ENCODE measurements around the gene GLG1. TPM values are rescaled to one million over a fixed set of nuclear protein-coding genes. Genes with fewer than 3 reads are reported as not detected.
"Not testable (repeated sequence)": the region's sequence is repeated elsewhere in the genome, so short reads cannot be mapped to it uniquely, and the experiment has no call there.

Gene GLG1
- total RNA-seq, 1 experiment from 2014 or later: 139 TPM

DNA sequence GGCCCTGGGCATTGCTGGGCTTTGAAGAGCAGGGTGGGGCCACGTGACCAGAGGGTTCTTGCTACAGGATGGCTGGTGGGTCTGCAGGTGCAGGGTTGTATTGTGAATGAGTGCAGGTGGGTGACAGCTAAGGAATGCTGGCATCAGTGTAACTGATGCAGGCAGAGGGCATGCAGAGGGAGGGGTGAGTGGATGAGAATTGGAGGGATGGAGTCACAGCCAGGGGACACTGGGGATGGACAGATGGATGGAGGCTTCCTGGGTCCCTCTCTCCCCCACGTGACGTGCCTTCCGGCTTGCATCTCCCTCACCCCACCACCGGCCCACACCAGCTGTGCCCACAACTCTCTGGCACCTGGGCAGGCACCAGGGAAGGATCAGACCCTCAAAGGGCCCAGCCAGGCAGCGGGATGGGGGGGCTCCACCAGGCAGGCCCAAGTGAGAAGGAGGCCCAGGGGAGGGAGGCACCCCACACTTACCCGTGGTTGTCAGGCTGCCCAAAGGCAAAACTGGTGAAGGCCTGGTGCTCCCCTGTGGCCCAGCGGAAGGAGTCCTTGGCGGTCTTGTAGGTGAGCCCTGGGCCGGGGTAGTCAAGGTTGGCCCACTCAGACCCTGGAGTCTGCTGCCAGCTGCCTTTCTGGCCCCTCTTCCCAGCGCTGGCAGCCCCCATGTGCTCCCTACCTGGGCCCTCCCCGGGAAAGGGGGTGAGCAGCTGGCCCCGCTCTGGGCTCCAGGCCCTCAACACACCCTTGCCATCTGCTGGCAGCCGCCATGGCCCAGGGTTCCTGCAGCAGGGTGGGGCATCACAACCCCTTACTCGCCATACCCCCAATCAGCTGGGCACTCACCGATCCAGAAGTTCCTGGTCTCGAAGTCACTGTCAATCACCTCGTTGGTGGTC, 196.6 kb downstream of the GLG1 start:
- DNase-seq; H3K36me3 Mint-ChIP-seq (ENCODE audit: insufficient read depth, unreplicated experiment); H3K9me3 Mint-ChIP-seq (ENCODE audit: low read depth, unreplicated experiment); H3K27me3 Mint-ChIP-seq (ENCODE audit: unreplicated experiment); BruUV-seq (replicated peaks); H3K4me1 Mint-ChIP-seq (ENCODE audit: low read depth, unreplicated experiment); H3K27ac Mint-ChIP-seq (ENCODE audit: unreplicated experiment); intact Hi-C loops (cut with micrococcal nuclease; ENCODE audit: unreplicated experiment); CTCF ChIA-PET; H3K4me3 Mint-ChIP-seq (ENCODE audit: low read depth, unreplicated experiment): not testable (repeated sequence)

DNA sequence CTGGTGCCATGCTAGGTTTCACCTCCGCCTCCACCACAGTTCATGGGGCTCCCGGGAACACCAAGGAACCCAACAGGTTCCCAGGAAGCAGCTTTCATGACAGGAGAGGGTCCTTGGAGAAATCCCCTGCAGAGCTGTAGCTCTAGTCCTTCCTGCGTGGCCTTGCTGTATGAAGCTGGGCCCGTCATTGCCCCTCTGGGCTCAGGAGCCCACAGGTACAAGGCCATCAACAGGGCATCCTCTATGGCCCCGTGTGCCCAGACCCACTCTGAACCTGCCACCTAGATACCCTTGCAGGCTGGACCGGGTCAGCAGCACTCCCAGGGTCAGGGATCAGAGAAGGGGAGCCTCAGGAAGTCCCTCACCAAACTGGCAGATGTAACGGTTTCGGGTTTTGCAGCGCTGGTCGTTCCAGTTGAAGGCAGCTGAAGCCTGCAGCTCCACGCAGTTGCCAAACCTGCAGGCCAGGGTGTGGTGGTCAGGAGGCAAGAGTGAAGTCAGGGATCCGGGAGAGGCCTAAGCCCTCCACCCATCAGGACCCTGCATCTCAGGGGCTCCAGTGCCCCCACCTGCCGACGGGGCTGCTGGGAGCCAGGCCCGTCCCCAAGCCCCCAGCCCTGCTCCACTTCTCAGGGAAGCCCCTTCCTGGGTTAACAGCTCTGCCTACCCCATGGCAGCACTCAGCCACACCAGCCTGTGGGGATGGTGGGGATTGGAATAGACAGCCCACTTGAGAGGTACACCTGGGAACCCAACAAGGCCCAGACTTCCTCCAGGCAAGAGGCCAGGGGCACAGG, 197.5 kb downstream of the GLG1 start:
- CTCF ChIA-PET; H3K27me3 Mint-ChIP-seq (ENCODE audit: unreplicated experiment); DNase-seq; H3K4me3 Mint-ChIP-seq (ENCODE audit: low read depth, unreplicated experiment); H3K27ac Mint-ChIP-seq (ENCODE audit: unreplicated experiment); H3K9me3 Mint-ChIP-seq (ENCODE audit: low read depth, unreplicated experiment); H3K36me3 Mint-ChIP-seq (ENCODE audit: insufficient read depth, unreplicated experiment); BruUV-seq (replicated peaks); intact Hi-C loops (cut with micrococcal nuclease; ENCODE audit: unreplicated experiment); H3K4me1 Mint-ChIP-seq (ENCODE audit: low read depth, unreplicated experiment): not testable (repeated sequence)

DNA sequence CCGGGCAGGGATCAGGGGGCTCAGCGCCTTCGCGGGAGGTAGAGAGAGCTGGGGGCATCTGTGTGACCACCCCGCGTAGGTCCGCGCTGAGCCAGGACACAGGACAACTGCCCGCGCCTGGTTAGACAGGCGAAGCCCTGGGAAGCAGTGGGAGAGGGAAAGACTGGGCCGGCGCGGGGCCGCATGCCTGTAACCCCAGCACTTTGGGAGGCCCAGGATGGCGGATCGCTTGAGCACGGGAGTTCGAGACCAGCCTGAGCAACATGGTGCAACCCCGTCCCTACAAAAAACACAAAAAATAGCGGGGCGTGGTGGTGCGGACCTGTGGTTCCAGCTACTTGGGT, 199.6 kb downstream of the GLG1 start:
- peak overlapping the region; percentile 52 for H3K4me3 Mint-ChIP-seq (ENCODE audit: low read depth, unreplicated experiment)
- H3K9me3 Mint-ChIP-seq (ENCODE audit: low read depth, unreplicated experiment); H3K4me1 Mint-ChIP-seq (ENCODE audit: low read depth, unreplicated experiment); CTCF ChIA-PET; H3K27ac Mint-ChIP-seq (ENCODE audit: unreplicated experiment); BruUV-seq (replicated peaks); intact Hi-C loops (cut with micrococcal nuclease; ENCODE audit: unreplicated experiment); H3K27me3 Mint-ChIP-seq (ENCODE audit: unreplicated experiment); H3K36me3 Mint-ChIP-seq (ENCODE audit: insufficient read depth, unreplicated experiment): not testable (repeated sequence)
- peak; percentile 27 for DNase-seq

DNA sequence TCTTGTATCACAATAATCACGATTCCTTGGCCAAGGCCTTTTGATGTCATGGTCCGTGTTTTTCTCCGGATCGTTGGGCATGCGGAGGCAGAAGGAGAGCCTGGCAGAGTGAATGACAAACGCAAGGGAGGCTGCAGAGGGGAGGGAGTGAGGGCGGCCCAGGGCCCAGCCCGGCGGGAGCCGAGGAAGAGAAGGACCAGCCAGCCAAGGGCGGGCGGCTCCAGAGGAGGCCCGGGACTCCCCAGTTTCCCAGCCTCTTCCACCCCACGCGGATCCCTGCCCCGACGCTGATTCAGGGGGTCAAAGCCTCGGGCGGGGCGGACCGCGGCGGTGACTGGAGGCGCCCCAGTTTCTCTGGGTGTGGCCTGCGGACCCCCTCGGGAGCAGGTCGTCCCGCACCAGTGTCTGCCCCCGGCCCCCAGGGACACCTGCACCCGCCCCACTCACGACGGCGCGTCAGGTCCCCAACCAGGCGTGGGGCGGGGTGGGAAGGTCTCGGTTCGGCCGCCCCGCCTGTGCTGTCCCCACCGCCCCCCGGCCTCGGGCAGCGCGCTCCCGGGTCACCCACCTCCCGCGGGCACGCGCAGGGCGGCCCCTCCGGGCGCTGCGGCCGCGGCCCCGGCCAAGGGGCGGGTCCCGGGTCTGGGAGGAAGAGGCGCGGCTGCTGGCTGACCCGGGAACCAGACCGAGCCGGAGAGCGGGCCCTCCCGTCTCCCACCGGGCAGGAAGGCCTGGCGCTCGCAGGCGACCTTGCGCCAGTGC, 200.1 kb downstream of the GLG1 start:
- CTCF ChIA-PET; BruUV-seq (replicated peaks); H3K27me3 Mint-ChIP-seq (ENCODE audit: unreplicated experiment); H3K36me3 Mint-ChIP-seq (ENCODE audit: insufficient read depth, unreplicated experiment); H3K4me1 Mint-ChIP-seq (ENCODE audit: low read depth, unreplicated experiment); H3K9me3 Mint-ChIP-seq (ENCODE audit: low read depth, unreplicated experiment); intact Hi-C loops (cut with micrococcal nuclease; ENCODE audit: unreplicated experiment); H3K27ac Mint-ChIP-seq (ENCODE audit: unreplicated experiment): not testable (repeated sequence)
- peak; percentile 31 for DNase-seq
- peak overlapping the region; percentile 52 for H3K4me3 Mint-ChIP-seq (ENCODE audit: low read depth, unreplicated experiment)

DNA sequence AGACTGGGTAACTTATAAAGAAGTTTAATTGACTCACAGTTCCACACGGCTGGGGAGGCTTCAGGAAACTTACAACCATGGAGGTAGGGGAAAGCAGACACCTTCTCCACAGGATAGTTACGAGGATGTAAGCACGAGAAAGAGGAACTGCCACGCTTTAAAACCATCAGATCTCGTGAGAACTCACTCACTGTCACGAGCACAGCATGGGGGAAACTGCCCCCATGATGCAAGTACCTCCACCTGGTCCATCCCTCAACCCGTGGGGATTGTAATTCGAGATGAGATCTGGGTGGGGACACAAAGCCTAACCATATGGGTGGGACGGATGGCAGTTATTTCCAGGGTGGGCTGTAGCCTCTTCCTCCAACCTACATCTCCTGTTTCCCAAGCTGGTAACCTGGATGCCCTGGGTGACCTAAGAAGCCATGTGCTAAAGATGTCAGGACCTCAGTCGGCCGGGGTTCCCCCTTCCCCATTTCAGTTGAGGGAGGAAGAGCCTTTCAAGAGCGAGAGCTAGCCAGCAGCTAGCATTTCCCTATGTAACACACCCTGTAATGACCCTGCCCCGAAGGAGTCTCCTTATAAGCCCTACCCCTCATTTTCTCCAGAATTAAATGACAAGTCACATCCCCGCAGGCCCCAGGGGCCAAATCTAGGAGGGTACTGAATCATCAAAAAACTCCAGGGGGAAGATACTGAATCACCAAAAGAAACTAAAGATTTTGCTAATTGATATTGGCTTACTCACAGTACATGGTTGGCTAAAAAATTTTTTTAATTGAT, 202.6 kb downstream of the GLG1 start:
- H3K4me3 Mint-ChIP-seq (ENCODE audit: low read depth, unreplicated experiment); H3K9me3 Mint-ChIP-seq (ENCODE audit: low read depth, unreplicated experiment); H3K4me1 Mint-ChIP-seq (ENCODE audit: low read depth, unreplicated experiment); BruUV-seq (replicated peaks); intact Hi-C loops (cut with micrococcal nuclease; ENCODE audit: unreplicated experiment); H3K36me3 Mint-ChIP-seq (ENCODE audit: insufficient read depth, unreplicated experiment); H3K27ac Mint-ChIP-seq (ENCODE audit: unreplicated experiment); CTCF ChIA-PET; DNase-seq: not testable (repeated sequence)
- H3K27me3 Mint-ChIP-seq (ENCODE audit: unreplicated experiment): peaks cover 12% of the 10 kb centered on the region

DNA sequence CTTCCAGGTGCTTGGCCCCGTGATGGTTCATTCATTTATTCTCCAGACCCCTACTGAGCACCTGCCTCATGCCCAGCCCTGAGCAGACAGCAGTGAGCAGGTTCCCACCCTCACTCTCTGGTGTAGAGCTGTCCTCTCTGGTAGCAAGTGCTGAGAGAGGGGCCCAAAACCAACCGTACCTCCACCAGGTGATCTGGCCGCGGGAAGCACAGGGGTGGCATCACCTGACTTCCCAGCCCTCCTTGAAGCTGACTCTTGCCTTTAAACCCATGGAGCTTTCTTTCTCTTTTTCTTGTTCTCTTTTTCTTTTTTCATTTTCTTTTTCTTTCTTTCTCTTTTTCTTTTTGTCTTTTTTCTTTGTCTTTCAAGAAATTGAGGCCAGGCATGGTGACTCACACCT, 206.7 kb downstream of the GLG1 start:
- CTCF ChIA-PET; intact Hi-C loops (cut with micrococcal nuclease; ENCODE audit: unreplicated experiment); H3K4me3 Mint-ChIP-seq (ENCODE audit: low read depth, unreplicated experiment): not testable (repeated sequence)

DNA sequence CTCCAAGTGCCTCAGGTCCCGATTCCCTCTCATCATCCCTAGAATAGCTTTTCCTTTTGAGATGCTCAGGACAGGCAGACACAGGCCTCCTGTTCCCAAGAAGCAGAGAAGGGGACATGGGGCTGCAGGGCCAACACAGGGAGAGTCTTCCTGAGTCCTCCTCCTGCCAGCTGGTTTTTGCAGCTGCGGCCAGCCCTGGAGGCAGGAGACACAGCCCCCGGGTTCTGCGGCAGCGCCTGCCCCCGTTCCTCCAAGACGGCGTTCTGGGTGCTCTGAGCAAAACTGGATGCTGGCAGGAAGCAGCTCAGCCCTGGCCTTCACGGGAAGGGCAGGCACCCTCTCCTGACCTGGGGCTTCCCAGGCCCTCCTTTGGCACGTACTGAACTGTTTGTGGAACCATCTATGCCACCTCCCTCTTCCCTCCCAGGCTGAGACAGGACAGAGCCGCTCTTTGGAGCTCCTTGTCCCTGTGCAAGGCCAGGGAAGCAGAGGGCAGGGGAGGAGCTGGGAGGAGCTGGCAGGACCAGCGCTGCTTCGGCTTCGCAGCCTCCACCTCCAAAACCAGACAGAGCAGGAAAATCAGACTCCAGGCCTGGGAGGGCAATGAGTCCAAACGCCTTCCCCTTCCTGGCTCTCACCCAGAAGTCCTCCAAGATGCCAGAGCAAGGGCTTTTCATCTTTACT, 208.6 kb downstream of the GLG1 start:
- H3K27ac Mint-ChIP-seq (ENCODE audit: unreplicated experiment); H3K4me1 Mint-ChIP-seq (ENCODE audit: low read depth, unreplicated experiment); H3K9me3 Mint-ChIP-seq (ENCODE audit: low read depth, unreplicated experiment); DNase-seq; CTCF ChIA-PET; H3K36me3 Mint-ChIP-seq (ENCODE audit: insufficient read depth, unreplicated experiment); H3K4me3 Mint-ChIP-seq (ENCODE audit: low read depth, unreplicated experiment); intact Hi-C loops (cut with micrococcal nuclease; ENCODE audit: unreplicated experiment); BruUV-seq (replicated peaks): not testable (repeated sequence)
- peaks cover 22% of the 10 kb centered on the region for H3K27me3 Mint-ChIP-seq (ENCODE audit: unreplicated experiment)

More for the DNA sequence above, 206.7 kb downstream of the GLG1 start:
- not testable (repeated sequence) for H3K36me3 Mint-ChIP-seq (ENCODE audit: insufficient read depth, unreplicated experiment); BruUV-seq (replicated peaks); DNase-seq; H3K4me1 Mint-ChIP-seq (ENCODE audit: low read depth, unreplicated experiment); H3K9me3 Mint-ChIP-seq (ENCODE audit: low read depth, unreplicated experiment); H3K27ac Mint-ChIP-seq (ENCODE audit: unreplicated experiment)
- peaks cover 22% of the 10 kb centered on the region for H3K27me3 Mint-ChIP-seq (ENCODE audit: unreplicated experiment)

Data from Calu3 (cell line).